Neural cell (in vitro differentiated cells): ENCODE results near the gene GGT1.
"Not testable (repeated sequence)": the region's sequence is repeated elsewhere in the genome, so short reads cannot be mapped to it uniquely, and the experiment has no call there.

Experiments used
- CTCF ChIP-seq: fragments of 450-650 bp; IDR thresholded peaks from 2 replicates; pipeline ENCODE4 v1.5.1; 2014; ENCODE audit warnings: antibody characterized with exemption, mild to moderate bottlenecking, moderate library complexity; ENCODE audit not compliant: poor library complexity, severe bottlenecking
- EP300 ChIP-seq: fragments of 450-650 bp; conservative IDR thresholded peaks from 2 replicates; pipeline ENCODE4 v1.6.1; 2014; ENCODE audit warnings: antibody characterized with exemption, mild to moderate bottlenecking, moderate library complexity; ENCODE audit not compliant: poor library complexity, severe bottlenecking
- EZH2 ChIP-seq: fragments of 200-600, 300-800 bp; shearing (Covaris generic), sonication (generic); IDR thresholded peaks from 2 replicates; pipeline ENCODE4 v1.6.1; 2014; ENCODE audit warnings: antibody characterized with exemption, low read length, borderline replicate concordance, mild to moderate bottlenecking; ENCODE audit not compliant: insufficient read depth, poor library complexity, severe bottlenecking
- POLR2AphosphoS5 ChIP-seq: IDR thresholded peaks from 2 replicates; pipeline ENCODE4 v1.6.1; 2012
- RAD21 ChIP-seq: fragments of 450-650 bp; conservative IDR thresholded peaks from 2 replicates; pipeline ENCODE4 v1.6.1; 2014; ENCODE audit warnings: antibody characterized with exemption, mild to moderate bottlenecking, moderate library complexity
- REST ChIP-seq: IDR thresholded peaks from 2 replicates; pipeline ENCODE4 v1.6.1; 2012; ENCODE audit warnings: borderline replicate concordance
- SMC3 ChIP-seq: fragments of 450-650 bp; conservative IDR thresholded peaks from 2 replicates; pipeline ENCODE4 v1.6.1; 2014; ENCODE audit warnings: antibody characterized with exemption, mild to moderate bottlenecking, moderate library complexity; ENCODE audit not compliant: poor library complexity
- TAF1 ChIP-seq: IDR thresholded peaks from 2 replicates; pipeline ENCODE4 v1.6.1; 2012; ENCODE audit warnings: low read depth

- TF ChIP-seq POLR2AphosphoS5, SMC3, RAD21, CTCF, TAF1, EZH2, EP300, REST: not testable (repeated sequence)
These were observed 27.9 kb downstream of the GGT1 start for GRCh38 chr22:24630812-24631427.
